GM19351 (cell line): Measurements from ENCODE around the gene STK11IP.
A peak's percentile ranks its signal among the peaks of the same experiment; 100 is the strongest.
"Not testable (repeated sequence)": the region's sequence is repeated elsewhere in the genome, so short reads cannot be mapped to it uniquely, and the experiment has no call there.

Source experiments
- ATAC-seq: cut with Tn5 transposase; IDR thresholded peaks from one replicate; pipeline ENCODE4 v1.9.1; 2021; ENCODE audit warnings: mild to moderate bottlenecking, moderate library complexity; ENCODE audit not compliant: unreplicated experiment

STK11IP gene

GRCh38 chr2:219644801-219645480 is 47.3 kb downstream of the STK11IP start:
- no peak for ATAC-seq

GRCh38 chr2:219645631-219646527 is 48.2 kb downstream of the STK11IP start:
- no peak for ATAC-seq

- ATAC-seq: no peak
Measured at GRCh38 chr2:219648176-219648575, 50.5 kb downstream of the STK11IP start.

- ATAC-seq: no peak
Measured at GRCh38 chr2:219648963-219649362, 51.3 kb downstream of the STK11IP start.

GRCh38 chr2:219650426-219651248 is 53.0 kb downstream of the STK11IP start:
- ATAC-seq: no peak

- ATAC-seq: not testable (repeated sequence)
Measured at GRCh38 chr2:219651656-219652055, 54.0 kb downstream of the STK11IP start.

GRCh38 chr2:219656526-219656925 is 58.9 kb downstream of the STK11IP start:
- no peak for ATAC-seq

GRCh38 chr2:219658196-219658846 is 60.7 kb downstream of the STK11IP start:
- ATAC-seq: no peak

- ATAC-seq: no peak
Measured at GRCh38 chr2:219658874-219659273, 61.2 kb downstream of the STK11IP start.

GRCh38 chr2:219661197-219661954 is 63.7 kb downstream of the STK11IP start:
- ATAC-seq: peak; percentile 97

- ATAC-seq: no peak
Measured at GRCh38 chr2:219661955-219662395, 64.3 kb downstream of the STK11IP start.

- ATAC-seq: no peak
Measured at GRCh38 chr2:219662566-219662965, 64.9 kb downstream of the STK11IP start.

- ATAC-seq: no peak
Measured at GRCh38 chr2:219663116-219663762, 65.6 kb downstream of the STK11IP start.

GRCh38 chr2:219664041-219664440 is 66.4 kb downstream of the STK11IP start:
- ATAC-seq: no peak

GRCh38 chr2:219664944-219665343 is 67.3 kb downstream of the STK11IP start:
- ATAC-seq: no peak

GRCh38 chr2:219665926-219666325 is 68.3 kb downstream of the STK11IP start:
- no peak for ATAC-seq
